GM19463 (cell line): ENCODE results near the gene KRT6B.
"Not testable (repeated sequence)": the region's sequence is repeated elsewhere in the genome, so short reads cannot be mapped to it uniquely, and the experiment has no call there.

Experiments used
- ATAC-seq: cut with Tn5 transposase; IDR thresholded peaks from one replicate; pipeline ENCODE4 v1.9.1; 2021; ENCODE audit warnings: mild to moderate bottlenecking, moderate library complexity; ENCODE audit not compliant: unreplicated experiment

Gene KRT6B

DNA sequence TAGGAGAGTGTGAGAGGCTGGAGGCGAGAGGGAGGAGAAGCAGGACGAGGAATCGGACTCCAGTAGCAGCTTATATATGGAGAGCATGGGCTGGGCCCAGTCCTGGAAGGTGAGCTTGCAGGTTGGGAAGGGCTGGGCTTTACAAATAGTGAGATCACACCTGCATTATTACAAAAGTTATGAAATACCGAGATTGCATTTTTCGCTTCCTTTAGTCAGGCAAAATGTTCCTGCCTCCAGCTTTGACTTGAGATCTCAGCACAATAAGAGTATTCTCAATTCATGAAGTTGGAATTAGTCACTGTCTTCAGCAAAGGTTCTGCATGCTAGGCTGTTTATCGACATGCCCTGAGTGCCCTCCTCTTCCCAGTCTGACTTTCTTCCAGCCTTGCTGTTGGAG lies at the start of gene KRT6B:
KRT6B (minus strand) TSS at position 46 of the 400 bp plus-strand sequence. CDS start 68 bp downstream, outside the sequence.
- ATAC-seq = no peak

DNA sequence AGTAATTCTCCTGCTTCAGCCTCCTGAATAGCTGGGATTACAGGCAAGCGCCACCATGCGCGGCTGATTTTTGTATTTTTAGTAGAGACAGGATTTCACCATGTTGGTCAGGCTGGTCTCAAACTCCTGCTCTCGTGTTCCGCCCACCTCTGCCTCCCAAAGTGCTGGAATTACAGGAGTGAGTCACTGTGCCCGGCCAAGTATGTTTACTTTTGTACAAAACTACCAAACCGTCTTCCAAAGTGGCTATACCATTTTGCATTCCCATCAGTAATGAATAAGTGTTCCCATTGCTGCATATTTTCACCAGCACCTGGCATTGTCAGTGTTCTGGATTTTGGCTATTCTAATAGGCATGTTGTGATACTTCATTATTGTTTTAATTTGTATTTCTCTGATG lies 49.5 kb upstream of the KRT6B start:
- no peak for ATAC-seq

DNA sequence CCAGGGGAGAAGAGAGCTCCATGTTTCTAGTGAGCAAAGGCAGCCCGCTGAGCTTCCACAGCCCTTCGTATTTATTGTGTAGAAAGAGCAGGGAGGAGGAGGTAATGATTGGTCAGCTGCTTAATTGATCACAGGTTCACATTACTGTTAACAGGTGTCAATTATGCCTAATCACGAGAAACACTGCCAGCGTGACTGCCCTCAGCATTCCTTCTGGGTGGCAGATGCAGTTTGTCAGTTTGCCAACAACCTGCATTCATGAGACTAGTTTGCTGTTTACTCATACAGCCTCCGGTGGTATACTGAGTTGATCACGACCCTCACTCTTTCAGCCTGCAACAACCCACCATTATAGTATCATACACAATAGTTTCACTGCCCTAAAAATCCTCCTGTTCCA lies 48.6 kb upstream of the KRT6B start:
- not testable (repeated sequence) for ATAC-seq

DNA sequence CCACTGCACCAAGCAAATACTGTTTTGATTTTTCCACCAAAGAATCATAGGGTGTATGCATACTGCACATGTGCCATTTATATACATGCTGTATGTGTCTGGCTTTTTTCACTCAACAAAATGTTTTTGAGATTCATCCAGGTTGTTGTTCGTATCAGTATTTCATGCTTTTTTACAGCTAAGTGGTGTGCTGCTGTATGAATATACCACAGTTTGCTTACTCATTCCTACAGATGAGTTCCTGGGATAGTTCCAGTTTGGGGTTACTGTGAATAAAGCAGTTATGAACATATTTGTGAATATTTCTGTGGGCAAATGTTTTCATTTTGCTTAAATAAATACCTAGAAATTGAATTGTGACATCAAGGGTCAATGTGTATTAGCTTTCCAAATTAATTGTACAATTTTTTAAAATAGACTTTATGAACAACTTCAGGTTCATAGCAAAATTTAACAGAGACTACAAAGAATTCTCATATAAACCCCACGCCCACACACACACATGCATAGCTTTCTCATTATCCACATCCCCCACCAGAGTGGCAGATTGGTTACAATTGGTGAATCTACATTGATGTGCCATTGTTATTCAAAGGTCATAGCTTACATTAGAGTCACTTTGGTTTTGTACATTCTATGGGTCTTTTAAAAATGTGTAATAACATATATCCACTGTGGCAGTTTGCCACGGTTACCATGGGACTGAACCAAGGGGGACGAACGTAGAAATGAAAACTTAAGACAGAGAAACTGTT lies 48.0 kb upstream of the KRT6B start:
- ATAC-seq = no peak

DNA sequence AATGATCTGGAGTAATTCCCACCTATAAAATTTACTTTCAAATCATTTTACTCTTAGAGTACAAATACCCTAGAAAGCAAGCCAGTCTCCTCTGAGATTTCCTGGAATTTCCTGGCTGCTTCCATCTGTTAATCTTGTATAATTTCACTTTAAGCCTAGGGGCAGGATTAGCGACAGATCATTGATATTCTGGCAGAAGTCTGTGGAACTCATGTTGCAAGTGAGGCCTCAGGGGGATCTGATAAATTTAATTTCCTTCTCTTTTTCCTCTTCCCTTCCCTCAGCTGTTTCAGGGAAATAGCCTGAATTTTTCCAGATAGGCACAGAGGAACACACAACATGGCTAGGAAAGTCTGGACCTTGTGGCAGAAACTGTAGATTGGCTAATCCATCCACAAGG lies 47.0 kb upstream of the KRT6B start:
- ATAC-seq = no peak

DNA sequence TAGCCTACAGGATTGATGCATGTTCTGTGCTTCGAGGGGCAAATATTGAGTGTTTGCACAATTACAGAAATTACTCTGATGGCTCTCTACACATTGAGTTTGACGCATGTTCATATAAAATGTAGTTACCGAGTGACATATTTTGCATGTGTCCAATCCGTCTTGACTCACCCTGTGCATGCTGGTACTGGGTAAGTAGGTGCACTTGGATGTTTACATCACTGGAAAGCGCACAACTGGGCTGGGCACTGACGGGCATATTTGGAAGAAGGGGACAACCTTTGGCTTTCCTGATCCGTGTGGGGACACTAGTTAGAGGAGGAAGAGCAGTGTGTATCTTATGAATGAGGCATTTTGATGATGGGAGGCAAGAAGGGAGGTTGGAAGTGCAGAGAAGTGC lies 46.0 kb upstream of the KRT6B start:
- no peak for ATAC-seq

DNA sequence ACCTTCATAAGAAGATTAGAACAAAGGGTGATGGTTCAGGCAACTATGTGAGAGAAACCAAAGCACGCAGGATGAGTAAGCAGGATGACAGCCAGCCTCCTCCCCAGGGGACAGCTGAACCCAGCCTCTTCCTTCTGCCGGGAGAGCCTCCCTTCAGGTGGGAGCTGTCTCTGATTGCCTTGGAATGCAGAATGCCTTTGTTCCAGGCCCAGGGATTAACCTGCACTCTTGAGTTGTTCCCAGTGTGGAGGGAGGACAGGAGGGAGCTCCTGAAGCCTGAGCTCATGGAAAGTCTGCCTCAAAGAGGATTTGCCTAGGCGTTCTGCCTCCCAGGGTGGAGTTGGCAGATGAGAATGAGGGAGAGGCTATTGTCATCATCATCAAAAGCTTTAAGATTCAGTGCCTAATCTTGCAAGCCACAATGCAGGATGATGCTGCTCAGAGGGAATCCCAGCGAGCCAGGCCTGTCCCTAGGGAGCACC lies 44.7 kb upstream of the KRT6B start:
- ATAC-seq = no peak

DNA sequence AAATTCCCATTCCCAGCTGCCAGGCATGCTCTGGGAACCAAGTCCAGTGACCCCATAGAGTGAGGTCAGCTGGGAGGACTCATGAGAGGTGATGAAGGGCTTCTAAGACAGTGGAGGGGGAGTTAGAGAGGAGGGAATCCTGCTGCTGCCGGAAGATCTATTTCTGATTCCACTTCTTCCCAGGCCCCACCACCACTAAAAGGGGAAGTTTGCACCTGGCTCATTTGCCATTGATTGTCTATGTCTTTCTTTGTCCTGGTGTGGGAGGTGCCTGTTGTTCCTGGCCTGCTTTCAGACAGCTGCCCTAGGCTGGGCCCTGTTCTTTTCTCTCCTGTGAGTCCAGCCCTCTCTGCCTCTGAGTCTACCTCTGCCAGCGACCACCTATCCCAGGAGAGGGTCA lies 44.1 kb upstream of the KRT6B start:
- no peak for ATAC-seq

DNA sequence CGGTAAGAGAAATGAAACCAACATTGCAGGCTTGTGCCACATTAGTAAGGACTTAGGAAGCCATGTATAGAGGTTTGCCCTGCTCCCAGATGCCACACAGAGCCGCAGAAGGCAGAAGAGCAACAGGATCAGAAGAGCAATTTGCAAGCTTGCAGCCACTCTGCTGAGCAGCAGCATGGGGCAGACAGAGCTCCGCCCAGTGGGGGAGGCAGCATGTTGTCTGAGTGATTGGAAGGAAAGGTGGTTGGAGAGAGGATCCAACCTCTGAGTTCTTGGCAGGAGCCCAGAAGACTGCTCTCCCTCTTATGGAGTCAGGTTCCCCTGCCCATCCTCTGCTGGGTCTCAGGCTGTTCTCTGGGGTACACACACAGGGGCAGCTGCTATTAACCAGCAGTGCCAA lies 43.4 kb upstream of the KRT6B start:
- ATAC-seq = no peak

DNA sequence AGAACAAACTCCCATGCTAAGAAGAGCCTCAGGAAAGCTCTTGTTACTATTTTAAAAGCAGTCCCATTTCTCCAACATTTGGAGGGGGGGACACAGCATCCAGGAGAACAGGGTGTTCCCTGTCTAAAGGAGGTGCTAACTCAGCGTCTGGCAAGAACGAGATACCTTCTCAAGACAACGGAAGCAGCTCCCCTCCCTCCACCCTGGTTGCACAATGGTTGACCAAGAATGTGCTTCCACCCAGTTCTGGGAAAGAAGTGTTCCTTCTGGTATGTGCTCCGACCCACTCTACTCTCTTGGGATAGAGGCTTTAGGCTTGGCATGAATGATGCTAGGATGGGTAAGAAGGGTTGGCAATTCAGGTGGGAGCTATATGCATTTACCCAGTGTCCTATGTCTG lies 42.6 kb upstream of the KRT6B start:
- no peak for ATAC-seq

DNA sequence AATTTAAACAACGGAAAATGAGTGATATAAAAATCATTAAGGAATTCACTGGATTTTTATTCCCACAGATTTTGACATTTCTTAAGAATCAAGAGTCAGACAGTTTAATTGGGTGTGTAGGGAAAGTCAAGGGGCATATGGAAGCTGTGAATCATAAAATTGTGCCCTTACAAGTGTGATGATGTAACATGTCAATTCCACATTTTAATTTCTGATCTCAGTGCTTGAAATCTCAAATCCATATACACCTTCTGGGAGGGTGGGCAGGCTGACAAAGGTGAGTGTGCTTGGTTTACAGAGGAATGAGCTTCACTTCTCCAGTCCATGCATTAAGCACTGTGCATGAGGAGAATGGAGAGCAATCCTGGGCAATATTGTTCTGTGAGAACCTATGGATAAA lies 42.2 kb upstream of the KRT6B start:
- ATAC-seq = no peak

DNA sequence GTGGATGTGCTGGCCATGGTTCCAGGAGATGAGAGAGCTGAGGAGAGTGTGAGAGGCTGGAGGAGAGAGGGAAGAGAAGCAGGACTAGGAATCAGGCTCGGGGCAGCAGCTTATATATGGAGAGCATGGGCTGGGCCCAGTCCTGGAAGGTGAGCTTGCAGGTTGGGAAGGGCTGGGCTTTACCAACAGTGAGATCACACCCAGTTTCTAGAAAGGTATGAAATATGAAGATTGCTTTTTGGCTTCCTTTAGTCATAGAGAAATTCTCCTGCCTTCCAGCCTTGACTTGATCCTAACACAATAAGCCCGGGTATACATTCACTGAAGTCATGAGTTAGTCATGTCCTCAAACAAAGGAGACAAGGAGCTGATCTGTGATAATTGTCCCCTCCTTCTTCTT lies 41.2 kb upstream of the KRT6B start, which contains the start of gene KRT6A:
KRT6A (minus strand) TSS at position 86 of the 400 bp plus-strand sequence; CDS start at position 17, 69 bp downstream.
- no peak for ATAC-seq

DNA sequence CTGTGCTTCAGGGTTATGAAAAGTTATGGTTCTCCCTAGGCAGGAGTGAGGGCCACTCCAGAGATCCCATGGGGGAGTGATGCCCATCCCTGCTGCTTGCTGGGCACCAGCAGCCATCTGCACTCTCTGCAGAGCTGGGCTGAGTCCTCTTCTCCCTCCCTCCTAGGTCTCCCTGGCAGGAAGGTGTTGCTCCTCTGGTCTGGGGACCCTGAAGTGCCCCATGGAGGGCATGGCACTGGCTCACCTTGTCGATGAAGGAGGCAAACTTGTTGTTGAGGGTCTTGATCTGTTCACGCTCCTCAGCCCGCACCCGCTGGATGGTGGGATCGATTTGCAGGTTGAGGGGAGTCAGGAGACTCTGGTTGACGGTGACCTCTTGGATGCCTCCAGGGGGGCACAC lies 40.5 kb upstream of the KRT6B start:
- not testable (repeated sequence) for ATAC-seq

DNA sequence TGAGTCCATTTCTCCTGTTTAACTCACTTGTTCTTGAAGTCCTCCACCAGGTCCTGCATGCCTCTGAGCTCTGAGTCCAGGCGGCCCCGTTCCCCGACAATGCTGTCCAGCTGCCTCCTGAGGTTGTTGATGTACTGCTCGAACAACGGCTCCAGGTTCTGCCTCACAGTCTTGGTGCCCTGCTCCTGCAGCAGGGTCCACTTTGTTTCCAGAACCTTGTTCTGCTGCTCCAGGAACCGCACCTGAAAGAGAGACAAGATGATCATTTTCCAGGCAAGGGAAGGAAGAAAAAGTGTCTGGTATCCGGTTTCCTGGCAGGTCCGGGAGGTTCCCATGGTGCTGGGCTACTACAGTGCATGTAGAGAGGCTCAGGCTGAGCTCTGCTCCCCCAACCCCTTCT lies 39.5 kb upstream of the KRT6B start:
- not testable (repeated sequence) for ATAC-seq

DNA sequence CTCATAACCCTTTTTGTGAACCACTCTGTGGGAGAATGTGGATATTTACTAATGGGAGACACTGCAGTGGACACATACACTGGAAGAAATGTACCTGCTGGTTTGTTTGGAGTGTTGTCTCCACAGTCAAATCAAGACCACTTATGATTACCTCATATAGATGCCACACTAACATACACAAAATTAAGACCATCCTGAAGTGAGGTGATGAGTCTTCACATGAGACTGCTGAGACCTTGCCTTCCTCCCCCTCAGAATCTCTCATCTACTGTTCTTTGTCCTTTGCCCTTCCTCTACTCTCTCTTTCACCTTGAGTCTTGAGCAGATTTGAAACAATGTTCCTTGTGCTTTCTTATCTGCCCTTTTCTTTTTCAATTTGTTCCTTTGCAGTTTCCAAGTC lies 36.8 kb upstream of the KRT6B start:
- no peak for ATAC-seq

DNA sequence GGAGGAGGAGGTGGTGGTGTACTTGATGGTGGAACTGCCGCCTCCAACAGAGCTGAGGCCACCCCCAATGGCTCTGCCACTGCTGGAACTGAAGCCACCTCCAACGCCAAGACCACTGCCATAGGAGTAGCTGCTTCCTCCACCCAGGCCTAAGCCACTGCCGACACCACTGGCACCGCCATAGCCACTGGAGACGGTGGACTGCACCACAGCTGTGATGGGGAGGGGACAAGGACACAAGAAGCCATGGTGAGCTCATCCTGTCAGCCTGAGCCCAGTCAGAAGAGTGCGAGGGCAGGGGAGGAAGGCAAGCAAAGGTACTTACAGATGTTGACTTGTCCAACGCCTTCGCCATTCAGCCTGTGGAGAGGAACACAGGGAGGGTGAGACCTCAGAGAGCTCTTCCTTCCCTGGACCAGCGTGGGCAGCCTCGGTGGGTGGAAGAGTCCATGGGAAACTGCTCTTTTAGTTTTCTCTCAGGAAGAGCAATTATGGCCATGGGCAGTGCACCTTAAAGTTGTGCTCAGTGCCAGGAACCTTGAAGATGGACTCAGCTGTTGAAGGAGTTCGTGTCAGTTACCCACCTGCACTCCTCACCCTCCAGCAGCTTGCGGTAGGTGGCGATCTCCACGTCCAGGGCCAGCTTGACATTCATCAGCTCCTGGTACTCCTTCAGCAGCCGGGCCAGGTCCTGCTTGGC lies 35.9 kb upstream of the KRT6B start:
- not testable (repeated sequence) for ATAC-seq

DNA sequence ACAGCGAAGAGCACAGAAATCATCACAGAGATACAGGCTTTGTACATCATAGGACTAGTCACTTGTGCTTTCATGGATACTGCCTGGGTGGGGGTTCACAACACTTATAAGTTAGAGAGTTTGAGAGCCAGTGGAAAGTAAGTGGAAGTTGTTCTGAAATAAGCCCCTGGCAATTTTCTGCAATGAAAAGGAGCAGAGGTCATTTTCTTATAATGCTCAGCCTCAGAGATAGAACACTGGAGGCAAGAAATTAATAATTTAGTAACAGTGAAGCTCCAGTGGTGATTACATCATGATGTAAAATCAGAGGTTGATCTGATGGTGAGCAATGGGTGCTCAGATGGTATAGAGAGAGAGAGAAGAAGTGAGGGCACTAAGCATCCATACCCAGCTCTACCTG lies 35.3 kb upstream of the KRT6B start:
- no peak for ATAC-seq

DNA sequence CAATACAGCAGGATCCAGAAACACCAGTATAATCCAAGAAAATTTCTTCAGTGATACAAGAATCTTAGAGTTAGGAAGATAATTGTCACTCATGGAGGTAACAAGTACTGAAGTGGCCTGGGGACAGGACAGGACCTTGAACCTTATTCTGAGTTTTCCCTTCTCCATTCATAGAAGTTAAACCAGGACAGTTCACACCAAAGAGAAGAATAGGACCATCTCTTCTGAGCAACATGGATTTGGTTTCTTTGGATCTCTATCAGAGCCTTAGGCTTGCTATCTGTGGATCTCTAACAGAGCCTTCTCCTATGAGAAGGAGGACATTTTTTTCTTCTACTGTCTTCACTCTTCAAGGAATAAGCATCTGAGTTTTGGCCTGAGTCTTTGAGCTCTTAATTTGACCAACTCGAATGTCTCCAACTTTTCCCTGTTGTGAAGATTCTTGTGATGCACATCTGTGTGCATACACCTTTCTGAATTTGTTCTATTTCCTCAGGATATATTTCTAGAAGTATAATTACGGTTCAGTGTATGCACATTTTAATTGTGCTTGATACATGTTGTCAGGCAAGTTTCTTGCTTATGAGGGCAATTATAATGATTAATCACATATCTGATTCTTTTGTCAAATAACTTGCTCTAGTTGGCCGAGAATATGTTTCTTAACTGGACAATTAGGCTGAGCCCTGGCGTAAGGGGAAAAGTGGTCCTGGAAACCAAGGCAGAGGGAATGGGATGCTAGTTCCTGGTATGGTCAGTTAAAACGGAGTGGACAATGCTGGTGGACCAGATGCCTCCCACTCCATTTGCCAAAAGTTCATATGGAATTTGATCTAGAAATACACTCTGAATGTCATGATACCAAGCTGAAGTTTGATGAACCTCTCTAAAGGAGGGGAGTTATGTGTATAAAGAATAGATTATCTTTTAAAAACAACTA lies 34.5 kb upstream of the KRT6B start:
- ATAC-seq = no peak

DNA sequence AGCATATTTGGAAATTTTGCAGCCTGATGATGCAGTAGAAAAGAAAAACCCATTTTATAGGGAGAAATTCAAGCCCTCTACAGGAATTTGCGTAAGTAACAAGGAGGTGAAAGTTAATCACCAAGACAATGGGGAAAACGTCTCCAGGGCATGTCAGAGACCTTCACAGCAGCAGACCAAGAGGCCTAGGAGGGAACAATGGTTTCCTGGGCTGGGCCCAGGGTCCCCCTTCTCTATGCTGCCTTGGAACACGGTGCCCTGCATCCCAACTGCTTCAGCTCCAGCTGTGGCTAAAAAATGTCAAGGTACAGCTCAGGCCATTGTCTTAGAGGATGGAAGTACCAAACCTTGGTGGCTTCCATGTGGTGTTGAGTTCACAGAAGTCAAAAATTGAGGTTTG lies 28.1 kb upstream of the KRT6B start:
- no peak for ATAC-seq

DNA sequence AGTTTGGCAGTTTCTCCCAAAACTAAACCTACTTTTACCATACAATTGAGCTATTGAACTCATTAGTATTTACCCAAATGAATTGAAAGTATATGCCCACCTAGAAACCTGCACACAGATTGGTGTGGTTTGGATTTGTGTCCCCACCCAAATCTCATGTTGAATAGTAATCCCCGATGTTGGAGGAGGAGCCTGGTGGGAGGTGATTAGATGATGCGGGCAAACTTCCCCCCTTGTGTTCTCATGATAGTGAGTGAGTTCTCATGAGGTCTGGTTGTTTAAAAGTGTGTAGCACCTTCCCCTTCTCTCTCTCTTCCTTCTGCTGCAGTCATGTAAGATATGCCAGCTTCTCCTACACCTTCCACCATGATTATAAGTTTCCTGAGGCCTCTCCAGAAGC lies 25.7 kb upstream of the KRT6B start:
- ATAC-seq = no peak

DNA sequence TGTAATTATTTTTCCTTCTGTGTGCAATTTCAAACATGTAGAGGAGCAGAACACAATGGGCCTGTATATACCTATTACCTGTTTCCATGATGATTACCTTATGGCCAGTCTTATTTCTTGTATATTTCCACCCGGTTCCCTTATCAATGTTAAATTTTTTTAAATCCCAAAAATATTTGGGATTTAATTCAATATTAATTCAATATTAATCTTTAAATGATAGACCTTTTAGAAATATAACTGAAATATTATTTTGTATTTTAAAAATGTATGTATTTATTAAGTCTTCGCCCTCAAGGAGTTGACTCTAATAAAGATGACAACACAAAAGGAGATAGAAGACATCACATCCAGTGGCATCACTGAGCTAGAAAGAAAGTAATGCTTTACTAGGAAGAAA lies 22.3 kb upstream of the KRT6B start:
- ATAC-seq = no peak
